ENCODE results near the gene SLC5A8.

DNA sequence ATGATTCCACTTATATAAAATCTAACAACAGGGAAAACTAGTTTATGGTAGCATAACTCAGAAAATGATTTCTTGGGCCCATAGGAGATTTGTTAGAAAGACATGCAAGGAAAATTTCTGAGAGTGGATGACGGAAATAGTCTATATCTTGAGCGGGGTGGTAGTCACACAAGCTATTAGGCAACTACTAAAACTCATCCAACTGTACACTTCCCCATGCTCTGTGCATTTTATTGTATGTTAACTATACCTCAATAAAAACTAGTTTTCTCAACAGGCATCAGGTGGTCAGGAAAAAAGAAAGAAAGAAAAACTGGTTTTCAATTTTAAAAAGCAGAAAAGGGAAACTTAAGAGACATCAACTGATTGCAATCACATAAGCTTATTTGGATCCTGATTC, 9.9 kb downstream of the SLC5A8 start:
- TF ChIP-seq, protein P1, sequence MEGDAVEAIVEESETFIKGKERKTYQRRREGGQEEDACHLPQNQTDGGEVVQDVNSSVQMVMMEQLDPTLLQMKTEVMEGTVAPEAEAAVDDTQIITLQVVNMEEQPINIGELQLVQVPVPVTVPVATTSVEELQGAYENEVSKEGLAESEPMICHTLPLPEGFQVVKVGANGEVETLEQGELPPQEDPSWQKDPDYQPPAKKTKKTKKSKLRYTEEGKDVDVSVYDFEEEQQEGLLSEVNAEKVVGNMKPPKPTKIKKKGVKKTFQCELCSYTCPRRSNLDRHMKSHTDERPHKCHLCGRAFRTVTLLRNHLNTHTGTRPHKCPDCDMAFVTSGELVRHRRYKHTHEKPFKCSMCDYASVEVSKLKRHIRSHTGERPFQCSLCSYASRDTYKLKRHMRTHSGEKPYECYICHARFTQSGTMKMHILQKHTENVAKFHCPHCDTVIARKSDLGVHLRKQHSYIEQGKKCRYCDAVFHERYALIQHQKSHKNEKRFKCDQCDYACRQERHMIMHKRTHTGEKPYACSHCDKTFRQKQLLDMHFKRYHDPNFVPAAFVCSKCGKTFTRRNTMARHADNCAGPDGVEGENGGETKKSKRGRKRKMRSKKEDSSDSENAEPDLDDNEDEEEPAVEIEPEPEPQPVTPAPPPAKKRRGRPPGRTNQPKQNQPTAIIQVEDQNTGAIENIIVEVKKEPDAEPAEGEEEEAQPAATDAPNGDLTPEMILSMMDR (IDR thresholded peaks at IDR 0.05; ENCODE audit: low read depth, low read length, poor library complexity, severe bottlenecking) = no peak
- no peak for TF ChIP-seq EZH2phosphoT487 (IDR thresholded peaks at IDR 0.05; ENCODE audit: borderline replicate concordance, low read length)

Measured in DOHH2 (cell line).